AG09319 (cell line): ENCODE measurements around the gene OR13A1.

Experiments
- DNase-seq: peaks from one replicate; pipeline ENCODE4 v3.0.0-alpha.2; 2010; ENCODE audit warnings: low read depth; ENCODE audit errors: extremely low read depth
- TF ChIP-seq, protein P1 (sequence below): IDR thresholded peaks from 2 replicates; pipeline ENCODE4 v1.5.1; 2011; ENCODE audit warnings: low read depth, mild to moderate bottlenecking, inconsistent platforms, low read length, moderate library complexity

OR13A1 gene

GRCh38 chr10:45254892-45255291 is 60.5 kb downstream of the OR13A1 start:
- TF ChIP-seq, protein P1, sequence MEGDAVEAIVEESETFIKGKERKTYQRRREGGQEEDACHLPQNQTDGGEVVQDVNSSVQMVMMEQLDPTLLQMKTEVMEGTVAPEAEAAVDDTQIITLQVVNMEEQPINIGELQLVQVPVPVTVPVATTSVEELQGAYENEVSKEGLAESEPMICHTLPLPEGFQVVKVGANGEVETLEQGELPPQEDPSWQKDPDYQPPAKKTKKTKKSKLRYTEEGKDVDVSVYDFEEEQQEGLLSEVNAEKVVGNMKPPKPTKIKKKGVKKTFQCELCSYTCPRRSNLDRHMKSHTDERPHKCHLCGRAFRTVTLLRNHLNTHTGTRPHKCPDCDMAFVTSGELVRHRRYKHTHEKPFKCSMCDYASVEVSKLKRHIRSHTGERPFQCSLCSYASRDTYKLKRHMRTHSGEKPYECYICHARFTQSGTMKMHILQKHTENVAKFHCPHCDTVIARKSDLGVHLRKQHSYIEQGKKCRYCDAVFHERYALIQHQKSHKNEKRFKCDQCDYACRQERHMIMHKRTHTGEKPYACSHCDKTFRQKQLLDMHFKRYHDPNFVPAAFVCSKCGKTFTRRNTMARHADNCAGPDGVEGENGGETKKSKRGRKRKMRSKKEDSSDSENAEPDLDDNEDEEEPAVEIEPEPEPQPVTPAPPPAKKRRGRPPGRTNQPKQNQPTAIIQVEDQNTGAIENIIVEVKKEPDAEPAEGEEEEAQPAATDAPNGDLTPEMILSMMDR = no peak

DNA sequence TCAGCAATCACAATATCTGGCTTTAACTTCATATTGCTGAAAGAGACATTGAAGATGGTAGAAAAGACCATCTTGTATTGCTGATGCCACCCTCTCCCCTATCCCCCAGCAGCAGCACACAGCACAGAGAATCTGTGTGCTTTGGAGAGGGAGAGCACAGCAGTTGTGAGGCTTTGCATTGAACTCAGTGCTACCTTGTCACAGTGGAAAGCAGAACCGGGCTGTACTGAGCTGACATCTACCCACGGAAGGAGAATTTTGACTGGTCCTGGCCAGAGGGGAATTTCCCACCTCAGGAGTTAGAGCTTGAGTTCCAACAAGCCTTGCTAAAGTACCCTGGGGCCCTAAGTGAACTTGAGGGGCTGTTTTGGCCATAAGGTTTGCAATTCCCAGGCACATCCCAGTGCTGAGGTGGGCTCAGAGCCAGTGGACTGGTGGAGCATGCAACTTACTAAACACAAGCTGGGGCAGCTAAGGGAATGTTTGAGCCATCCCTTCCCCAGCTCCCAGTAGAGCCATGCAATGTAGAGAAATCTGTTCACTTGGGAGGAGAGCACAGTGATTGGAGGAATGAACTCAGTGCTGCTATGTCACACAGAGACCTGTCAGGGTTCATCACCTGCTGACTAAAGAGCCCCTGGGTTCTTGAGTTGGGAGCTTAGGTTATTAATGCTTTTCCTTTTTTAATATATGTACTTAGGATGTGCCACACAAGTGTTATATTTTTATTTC is 62.1 kb downstream of the OR13A1 start:
- TF ChIP-seq, protein P1 = no peak

More at GRCh38 chr10:45254892-45255291, 60.5 kb downstream of the OR13A1 start:
- DNase-seq = no peak

More for the DNA sequence above, 62.1 kb downstream of the OR13A1 start:
- DNase-seq = no peak
